ENCODE measurements around the gene CACNA1B.

CACNA1B gene

DNA sequence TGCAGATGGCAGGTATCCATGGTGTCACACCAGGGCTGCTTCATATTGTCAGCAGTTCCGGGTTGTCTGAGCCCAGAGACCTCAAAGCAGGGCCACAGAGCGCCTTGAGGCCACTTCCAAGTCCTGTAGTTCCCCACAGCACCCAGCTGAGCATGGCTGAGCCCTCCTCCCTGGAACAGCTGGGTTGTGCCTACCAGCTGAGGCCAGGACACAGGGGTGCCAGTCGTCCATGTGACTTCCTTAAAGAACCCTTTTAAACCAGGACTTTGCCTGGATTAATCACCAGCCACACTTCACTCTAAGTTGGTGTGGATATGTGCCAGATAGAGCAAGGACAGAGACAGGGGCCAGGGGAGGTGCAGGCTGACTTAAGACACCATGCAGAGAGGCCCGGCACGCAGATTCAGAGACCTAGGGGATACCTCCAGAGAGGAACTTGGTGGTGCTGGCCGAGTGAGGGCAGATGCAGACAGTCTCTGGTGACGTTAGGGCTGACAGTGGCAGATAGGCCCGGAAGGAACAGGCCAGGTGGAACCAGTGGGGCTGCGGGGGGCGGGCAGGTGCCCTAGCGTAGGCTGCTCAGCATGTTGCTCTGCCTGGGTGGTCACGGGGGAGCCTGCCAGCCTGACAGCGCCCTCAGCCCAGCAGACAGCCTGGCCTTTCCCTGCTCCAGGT, 142.7 kb downstream of the CACNA1B start:
- no peak for DNase-seq

GRCh38 chr9:138020795-138021182, 143.2 kb downstream of the CACNA1B start:
- no peak for DNase-seq

DNA sequence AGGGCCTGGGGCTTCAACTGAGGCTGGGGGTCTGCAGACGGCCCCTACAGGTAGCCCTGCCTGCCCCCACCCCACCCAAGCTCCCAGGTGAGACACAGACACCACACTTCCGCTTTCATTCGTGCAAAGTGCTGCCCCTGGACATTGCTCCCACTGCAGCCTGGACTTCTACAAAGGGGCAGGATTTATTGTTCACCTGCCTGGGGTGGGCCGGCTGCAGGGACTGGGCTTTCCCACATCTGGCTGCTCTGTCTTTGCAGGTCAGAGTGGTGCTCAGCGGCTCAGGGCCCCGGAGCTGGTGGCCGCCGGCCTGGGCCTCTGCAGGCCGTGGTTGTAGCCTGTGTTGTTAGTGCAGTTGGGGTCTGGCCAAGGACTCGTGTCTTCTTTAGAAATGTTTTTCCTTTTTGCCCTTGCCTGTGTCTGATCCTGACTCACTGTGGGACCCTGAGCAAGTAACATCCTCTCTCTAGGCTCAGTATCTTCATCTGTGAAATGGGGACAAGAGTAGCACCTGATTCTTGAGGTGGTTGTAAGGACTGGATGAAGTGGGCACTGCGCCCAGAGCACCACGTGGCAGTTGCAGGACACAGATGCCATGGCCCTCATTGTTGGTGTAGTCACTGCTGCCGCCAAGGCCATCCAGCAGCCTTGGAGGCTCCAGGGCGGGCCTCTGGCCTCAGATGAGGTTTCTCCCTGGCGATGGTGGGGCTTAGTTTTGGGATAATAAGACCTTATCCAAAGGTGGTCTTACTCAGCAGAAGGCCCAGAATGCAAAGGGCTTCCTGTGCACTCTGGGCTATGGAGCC, 143.9 kb downstream of the CACNA1B start:
- no peak for DNase-seq

DNA sequence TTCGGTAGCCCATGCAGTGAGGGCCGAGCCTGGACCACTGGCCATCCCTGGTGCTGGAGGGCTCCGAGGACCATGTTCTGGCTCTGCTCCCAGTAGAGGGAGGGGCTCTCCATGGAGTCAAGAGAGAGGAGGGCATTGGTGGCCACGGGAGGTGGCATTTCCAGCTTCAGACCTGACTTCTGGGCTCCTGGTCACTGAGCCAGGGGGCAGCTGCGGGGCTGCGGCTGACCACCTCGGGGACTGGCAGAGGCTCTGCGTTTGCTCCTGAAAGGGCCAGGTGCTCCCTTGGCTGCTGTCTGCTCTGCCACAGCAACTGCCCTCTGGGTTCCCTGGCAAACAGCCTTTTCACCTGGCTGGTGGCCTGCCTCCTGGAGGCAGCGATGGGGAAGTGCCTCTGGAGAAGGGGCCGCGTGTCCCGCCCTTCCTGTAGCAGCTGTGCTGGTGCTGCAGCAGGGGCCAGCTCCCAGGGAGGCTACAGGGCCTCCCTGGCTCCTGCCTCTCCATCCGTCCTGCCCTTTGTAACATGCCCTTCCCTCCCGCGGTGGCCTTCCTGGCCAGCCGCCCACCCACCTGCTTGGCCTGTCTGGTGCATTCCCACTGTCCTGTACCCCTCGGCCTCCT, 144.6 kb downstream of the CACNA1B start:
- no peak for DNase-seq

DNA sequence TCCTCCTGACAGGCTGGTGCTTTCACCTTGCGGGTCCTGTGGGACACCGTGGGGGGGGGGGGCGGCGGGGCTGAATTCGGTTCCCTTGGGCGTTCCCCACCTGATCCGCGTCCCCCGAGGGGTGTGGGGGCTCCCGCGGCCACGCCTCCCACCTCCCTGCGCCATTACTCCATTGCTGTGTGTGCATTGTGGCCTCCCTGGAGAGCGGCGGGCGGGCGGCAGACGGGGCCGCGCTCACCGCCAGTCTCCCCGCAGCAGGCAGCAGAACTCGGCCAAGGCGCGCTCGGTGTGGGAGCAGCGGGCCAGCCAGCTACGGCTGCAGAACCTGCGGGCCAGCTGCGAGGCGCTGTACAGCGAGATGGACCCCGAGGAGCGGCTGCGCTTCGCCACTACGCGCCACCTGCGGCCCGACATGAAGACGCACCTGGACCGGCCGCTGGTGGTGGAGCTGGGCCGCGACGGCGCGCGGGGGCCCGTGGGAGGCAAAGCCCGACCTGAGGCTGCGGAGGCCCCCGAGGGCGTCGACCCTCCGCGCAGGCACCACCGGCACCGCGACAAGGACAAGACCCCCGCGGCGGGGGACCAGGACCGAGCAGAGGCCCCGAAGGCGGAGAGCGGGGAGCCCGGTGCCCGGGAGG, 145.3 kb downstream of the CACNA1B start:
- DNase-seq, result no peak

DNA sequence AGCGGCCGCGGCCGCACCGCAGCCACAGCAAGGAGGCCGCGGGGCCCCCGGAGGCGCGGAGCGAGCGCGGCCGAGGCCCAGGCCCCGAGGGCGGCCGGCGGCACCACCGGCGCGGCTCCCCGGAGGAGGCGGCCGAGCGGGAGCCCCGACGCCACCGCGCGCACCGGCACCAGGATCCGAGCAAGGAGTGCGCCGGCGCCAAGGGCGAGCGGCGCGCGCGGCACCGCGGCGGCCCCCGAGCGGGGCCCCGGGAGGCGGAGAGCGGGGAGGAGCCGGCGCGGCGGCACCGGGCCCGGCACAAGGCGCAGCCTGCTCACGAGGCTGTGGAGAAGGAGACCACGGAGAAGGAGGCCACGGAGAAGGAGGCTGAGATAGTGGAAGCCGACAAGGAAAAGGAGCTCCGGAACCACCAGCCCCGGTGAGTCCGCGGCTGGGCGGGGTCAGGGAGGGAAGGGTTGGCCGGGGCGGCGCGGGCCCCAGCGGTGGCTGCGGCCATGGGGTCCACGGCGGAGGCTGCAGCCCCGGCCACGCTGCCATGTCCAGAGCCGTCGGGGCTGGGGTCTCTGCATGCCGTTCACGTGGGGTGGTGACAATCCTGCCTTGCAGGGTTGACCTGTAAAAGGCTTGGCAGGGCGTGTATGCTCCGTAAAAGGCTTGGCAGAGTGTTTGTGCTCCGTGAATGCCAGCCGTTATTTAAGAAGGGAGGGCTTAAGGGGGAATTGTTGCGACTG, 146.0 kb downstream of the CACNA1B start:
- no peak for DNase-seq

GRCh38 chr9:138024131-138024530, 146.5 kb downstream of the CACNA1B start:
- DNase-seq, result no peak

DNA sequence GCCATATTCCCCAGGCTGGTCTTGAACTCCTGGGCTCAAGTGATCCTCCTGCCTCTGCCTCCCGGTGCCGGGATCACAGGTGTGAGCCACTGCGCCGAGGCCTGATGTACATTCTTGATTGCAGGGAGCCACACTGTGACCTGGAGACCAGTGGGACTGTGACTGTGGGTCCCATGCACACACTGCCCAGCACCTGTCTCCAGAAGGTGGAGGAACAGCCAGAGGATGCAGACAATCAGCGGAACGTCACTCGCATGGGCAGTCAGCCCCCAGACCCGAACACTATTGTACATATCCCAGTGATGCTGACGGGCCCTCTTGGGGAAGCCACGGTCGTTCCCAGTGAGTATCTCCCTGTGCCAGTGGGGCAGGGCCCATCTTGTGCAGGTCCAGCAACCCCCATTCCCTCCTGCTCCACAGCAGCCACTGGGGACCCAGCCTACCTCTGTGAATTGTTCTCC, 147.3 kb downstream of the CACNA1B start:
- DNase-seq, result no peak

DNA sequence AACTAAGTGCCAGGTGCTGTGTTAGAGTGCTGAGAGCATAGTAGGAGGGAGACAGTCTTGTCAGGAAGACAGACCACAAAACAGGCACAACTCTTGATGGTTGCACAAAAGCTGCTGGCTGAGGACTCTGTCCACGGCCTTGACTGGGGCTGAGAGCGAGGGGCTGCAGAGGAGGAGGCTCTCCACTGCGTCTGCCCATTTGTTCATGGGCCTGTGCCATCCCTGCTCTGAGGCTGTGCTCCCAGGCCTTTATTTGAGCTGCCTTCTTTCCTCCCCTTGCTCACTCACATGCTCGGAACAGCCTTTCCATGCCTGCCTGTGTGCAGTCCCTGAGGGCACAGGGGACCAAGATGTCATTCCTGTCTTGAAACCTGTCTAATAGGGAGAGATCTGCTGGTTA, 147.8 kb downstream of the CACNA1B start:
- DNase-seq, result no peak

GRCh38 chr9:138025908-138026307, 148.3 kb downstream of the CACNA1B start:
- no peak for DNase-seq

DNA sequence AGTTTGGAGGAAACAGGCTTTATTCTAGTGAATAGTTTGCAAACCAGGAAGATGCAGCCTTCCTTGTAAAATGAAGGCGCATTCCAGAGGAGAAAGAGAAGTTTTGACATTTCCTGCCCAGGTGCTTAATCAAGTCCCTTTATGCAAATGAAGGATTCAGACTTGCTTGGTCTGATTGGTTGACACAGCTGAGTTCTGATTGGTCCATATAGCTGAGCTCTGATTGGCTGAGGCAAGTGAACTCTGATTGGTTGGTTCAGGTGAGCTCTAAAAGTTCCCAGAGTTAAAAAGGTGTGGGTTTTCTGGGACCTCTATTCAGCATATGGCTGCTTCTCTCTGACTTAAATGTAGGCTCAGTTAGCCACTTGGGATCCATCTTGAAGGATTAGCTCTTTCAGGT, 151.0 kb downstream of the CACNA1B start:
- no peak for DNase-seq

GRCh38 chr9:138031186-138031585, 153.6 kb downstream of the CACNA1B start:
- DNase-seq, result no peak

GRCh38 chr9:138033950-138034349, 156.4 kb downstream of the CACNA1B start:
- no peak for DNase-seq

GRCh38 chr9:138037140-138037539, 159.6 kb downstream of the CACNA1B start:
- DNase-seq, result no peak

- DNase-seq, result no peak
These were observed 160.7 kb downstream of the CACNA1B start for GRCh38 chr9:138038244-138038671.

DNA sequence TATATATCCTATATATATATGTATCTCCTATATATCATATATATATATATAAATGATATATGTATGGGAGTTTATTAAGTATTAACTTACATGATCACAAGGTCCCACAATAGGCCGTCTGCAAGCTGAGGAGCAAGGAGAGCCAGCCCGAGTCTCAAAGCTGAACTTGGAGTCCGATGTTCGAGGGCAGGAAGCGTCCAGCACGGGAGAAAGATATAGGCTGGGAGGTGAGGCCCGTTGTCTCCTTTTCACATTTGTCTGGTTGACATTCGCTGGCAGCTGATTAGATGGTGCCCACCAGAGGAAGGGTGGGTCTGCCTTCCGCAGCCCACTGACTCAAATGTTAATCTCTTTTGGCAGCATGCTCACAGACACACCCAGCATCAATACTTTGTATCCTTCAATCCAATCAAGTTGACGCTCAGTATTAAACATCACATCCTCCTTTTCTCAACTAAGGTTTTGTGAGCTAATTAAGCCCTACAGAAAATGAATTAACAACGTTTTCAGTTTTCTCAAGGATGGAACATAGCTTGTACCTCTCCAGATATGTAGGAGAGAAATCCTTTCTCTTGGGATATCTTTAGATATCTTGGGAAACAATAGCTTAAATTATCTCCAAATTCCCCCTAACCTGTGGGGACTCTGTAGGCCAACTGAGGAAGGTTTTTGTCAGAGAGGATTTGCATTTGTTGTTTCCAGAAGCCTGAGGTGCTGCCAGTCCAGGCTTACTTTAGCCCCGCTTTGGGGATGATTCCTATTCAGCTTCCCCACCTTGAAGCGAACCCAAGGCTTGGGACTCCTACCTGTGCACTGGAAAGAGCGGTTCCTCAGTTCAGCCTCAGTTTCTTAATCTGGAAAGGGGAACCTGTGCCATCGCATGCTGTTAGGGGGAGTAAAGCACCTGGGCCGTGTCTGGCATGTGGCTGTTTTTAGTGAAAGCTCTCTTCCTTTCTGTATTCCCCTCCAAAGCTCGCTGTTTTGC, 163.2 kb downstream of the CACNA1B start:
- no peak for DNase-seq

DNA sequence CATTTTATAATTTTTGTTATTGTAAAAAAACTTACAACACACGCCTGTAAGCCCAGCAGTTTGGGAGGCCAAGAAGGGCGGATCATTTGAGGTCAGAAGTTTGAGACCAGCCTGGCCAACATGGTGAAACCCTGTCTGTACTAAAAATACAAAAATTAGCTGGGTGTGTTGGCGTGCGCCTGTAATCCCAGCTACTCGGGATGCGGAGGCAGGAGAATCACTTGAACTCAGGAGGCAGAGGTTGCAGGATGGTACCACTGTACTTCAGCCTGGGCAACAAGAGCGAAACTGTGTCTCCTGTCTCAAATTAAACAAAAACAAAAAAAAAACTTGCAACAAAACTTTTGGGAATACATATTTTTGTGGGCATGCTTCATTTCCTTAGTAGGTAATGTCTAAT, 164.6 kb downstream of the CACNA1B start:
- DNase-seq, result no peak

- DNase-seq, result no peak
These were observed 165.1 kb downstream of the CACNA1B start for GRCh38 chr9:138042640-138043039.

- DNase-seq, result no peak
These were observed 165.5 kb downstream of the CACNA1B start for GRCh38 chr9:138043061-138043410.

DNA sequence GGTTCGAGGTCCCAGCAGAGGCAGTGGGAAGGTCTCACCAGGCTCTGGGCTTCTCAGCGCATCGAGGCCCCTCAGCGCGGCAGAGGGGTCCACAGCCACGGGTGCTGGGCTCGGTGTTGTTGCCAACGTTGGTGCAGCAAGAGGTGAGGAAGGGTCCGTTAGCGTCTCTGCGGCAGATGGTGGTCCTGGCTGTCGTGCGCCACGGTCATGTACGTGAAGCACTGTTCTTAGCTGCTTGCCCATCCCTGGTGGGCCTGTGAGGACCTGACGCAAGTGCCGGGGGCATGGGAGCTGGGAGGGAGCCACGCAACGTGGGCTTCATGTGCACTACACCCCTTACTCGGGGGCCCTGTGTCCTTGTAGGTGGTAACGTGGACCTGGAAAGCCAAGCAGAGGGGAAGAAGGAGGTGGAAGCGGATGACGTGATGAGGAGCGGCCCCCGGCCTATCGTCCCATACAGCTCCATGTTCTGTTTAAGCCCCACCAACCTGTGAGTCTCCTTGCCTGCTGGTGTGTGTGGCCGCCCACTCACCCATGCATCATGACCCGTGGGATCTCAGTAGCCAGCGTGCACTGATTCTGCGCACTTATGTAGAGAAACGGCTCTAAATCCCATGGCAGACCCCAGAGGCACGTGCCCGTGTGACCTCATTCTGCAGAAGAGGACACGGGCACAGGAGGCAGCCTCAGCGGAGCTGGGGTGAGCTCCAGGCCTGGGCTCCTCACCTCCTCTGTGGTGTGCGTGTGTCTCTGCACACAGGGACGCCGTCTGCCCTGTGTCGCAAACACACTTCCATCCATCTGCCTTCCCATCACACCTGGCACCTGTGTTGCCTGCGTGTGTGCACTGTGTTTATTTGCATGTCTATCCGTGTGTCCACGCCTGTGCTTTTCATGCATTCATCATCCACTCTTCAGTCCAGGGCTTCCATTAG, 166.1 kb downstream of the CACNA1B start:
- no peak for DNase-seq
